Body of pancreas (tissue), 4 donors: ENCODE results near the gene ATXN7L1.

Experiments
- CTCF ChIP-seq, 7 experiments: fragments of 450-650 bp in 4 of 7; fragments of 200-600 bp in 3 of 7; sonication (generic) in 3 of 7; IDR thresholded peaks; one replicate each; pipeline ENCODE4 v1.5.1; 2016 to 2019; ENCODE audit warnings: antibody characterized with exemption in 7 of 7
- POLR2A ChIP-seq, 3 donors: fragments of 450-650 bp; IDR thresholded peaks; one replicate each; pipeline ENCODE4 v1.6.1; 2016; ENCODE audit warnings: antibody characterized with exemption in 3 of 3, mild to moderate bottlenecking in 2 of 3

- TF ChIP-seq CTCF (IDR thresholded peaks at IDR 0.05) (no peak), POLR2A (IDR thresholded peaks at IDR 0.05) (no peak)
Observed at GRCh38 chr7:105723572-105723971, 152.8 kb downstream of the ATXN7L1 start.
